T-helper 1 cell treated with Interleukin-12 subunit alpha and Interleukin-12 subunit beta and Interleukin-4 antibody, amounts not matched to agents 30 μg/mL and 1 μg/mL, for 36 hours (primary cell): ENCODE measurements around the gene CA5A.

Experiments used
- H3K27ac Mint-ChIP-seq: one replicate; pipeline ENCODE4 v1.8.0; 2021; ENCODE audit warnings: mild to moderate bottlenecking, mixed read lengths
- H3K27me3 Mint-ChIP-seq: one replicate; pipeline ENCODE4 v1.8.0; 2021; ENCODE audit warnings: low read depth, mixed read lengths
- H3K36me3 Mint-ChIP-seq: one replicate; pipeline ENCODE4 v1.8.0; 2021; ENCODE audit warnings: low read depth, mixed read lengths
- H3K4me1 Mint-ChIP-seq: one replicate; pipeline ENCODE4 v1.8.0; 2021; ENCODE audit warnings: low read depth, mixed read lengths
- H3K4me3 Mint-ChIP-seq: one replicate; pipeline ENCODE4 v1.8.0; 2021; ENCODE audit warnings: mild to moderate bottlenecking, moderate library complexity, mixed read lengths
- H3K9me3 Mint-ChIP-seq: one replicate; pipeline ENCODE4 v1.8.0; 2021; ENCODE audit warnings: mixed read lengths

Gene CA5A

GRCh38 chr16:87854907-87855683 lies 81.2 kb downstream of the CA5A start:
- H3K4me3 Mint-ChIP-seq, result peak overlapping the region; percentile 46
- H3K27me3 Mint-ChIP-seq, result no peaks in the 10 kb centered on the region
- H3K4me1 Mint-ChIP-seq, result peaks cover 54% of the 10 kb centered on the region
- H3K27ac Mint-ChIP-seq, result peak overlapping the region; percentile 90
- H3K36me3 Mint-ChIP-seq, result peaks cover 24% of the 10 kb centered on the region
- H3K9me3 Mint-ChIP-seq, result no peaks in the 10 kb centered on the region

GRCh38 chr16:87854053-87854906 lies 82.0 kb downstream of the CA5A start:
- Mint-ChIP-seq H3K27ac (peak overlapping the region; percentile 92), H3K4me3 (peak overlapping the region; percentile 69), H3K36me3 (peaks cover 27% of the 10 kb centered on the region), H3K27me3 (no peaks in the 10 kb centered on the region), H3K4me1 (peaks cover 50% of the 10 kb centered on the region), H3K9me3 (no peaks in the 10 kb centered on the region)

GRCh38 chr16:87853411-87854052 lies 82.8 kb downstream of the CA5A start:
- Mint-ChIP-seq H3K4me3 (peak overlapping the region; percentile 69), H3K4me1 (peaks cover 47% of the 10 kb centered on the region), H3K27me3 (no peaks in the 10 kb centered on the region), H3K27ac (peak overlapping the region; percentile 91), H3K36me3 (peaks cover 30% of the 10 kb centered on the region), H3K9me3 (no peaks in the 10 kb centered on the region)

GRCh38 chr16:87851601-87852000 lies 84.7 kb downstream of the CA5A start:
- peaks cover 28% of the 10 kb centered on the region for H3K36me3 Mint-ChIP-seq
- no peaks in the 10 kb centered on the region for H3K9me3 Mint-ChIP-seq
- peaks cover 33% of the 10 kb centered on the region for H3K4me1 Mint-ChIP-seq
- H3K4me3 Mint-ChIP-seq, result no peak overlapping the region
- no peaks in the 10 kb centered on the region for H3K27me3 Mint-ChIP-seq
- H3K27ac Mint-ChIP-seq, result no peak overlapping the region

- peaks cover 31% of the 10 kb centered on the region for H3K4me1 Mint-ChIP-seq
- no peak overlapping the region for H3K27ac Mint-ChIP-seq
- peaks cover 27% of the 10 kb centered on the region for H3K36me3 Mint-ChIP-seq
- no peaks in the 10 kb centered on the region for H3K9me3 Mint-ChIP-seq
- no peak overlapping the region for H3K4me3 Mint-ChIP-seq
- H3K27me3 Mint-ChIP-seq, result no peaks in the 10 kb centered on the region
These were observed 85.2 kb downstream of the CA5A start for GRCh38 chr16:87851141-87851587.

- Mint-ChIP-seq H3K27me3 (no peaks in the 10 kb centered on the region), H3K4me3 (no peak overlapping the region), H3K27ac (peak overlapping the region; percentile 52), H3K36me3 (peaks cover 25% of the 10 kb centered on the region), H3K4me1 (peaks cover 23% of the 10 kb centered on the region), H3K9me3 (no peaks in the 10 kb centered on the region)
These were observed 86.0 kb downstream of the CA5A start for GRCh38 chr16:87850009-87851006.

- Mint-ChIP-seq H3K4me3 (no peak overlapping the region), H3K27ac (no peak overlapping the region), H3K9me3 (no peaks in the 10 kb centered on the region), H3K36me3 (peaks cover 28% of the 10 kb centered on the region), H3K27me3 (no peaks in the 10 kb centered on the region), H3K4me1 (peaks cover 21% of the 10 kb centered on the region)
These were observed 86.8 kb downstream of the CA5A start for GRCh38 chr16:87849419-87850008.

- Mint-ChIP-seq H3K27ac (no peak overlapping the region), H3K9me3 (no peaks in the 10 kb centered on the region), H3K27me3 (no peaks in the 10 kb centered on the region), H3K36me3 (peaks cover 26% of the 10 kb centered on the region), H3K4me1 (peaks cover 18% of the 10 kb centered on the region), H3K4me3 (no peak overlapping the region)
These were observed 87.5 kb downstream of the CA5A start for GRCh38 chr16:87848676-87849345.

- H3K27me3 Mint-ChIP-seq, result no peaks in the 10 kb centered on the region
- H3K4me3 Mint-ChIP-seq, result no peak overlapping the region
- no peak overlapping the region for H3K27ac Mint-ChIP-seq
- no peaks in the 10 kb centered on the region for H3K9me3 Mint-ChIP-seq
- peaks cover 27% of the 10 kb centered on the region for H3K36me3 Mint-ChIP-seq
- peaks cover 15% of the 10 kb centered on the region for H3K4me1 Mint-ChIP-seq
These were observed 88.3 kb downstream of the CA5A start for GRCh38 chr16:87847785-87848675.

- Mint-ChIP-seq H3K27ac (no peak overlapping the region), H3K36me3 (peaks cover 27% of the 10 kb centered on the region), H3K4me3 (no peak overlapping the region), H3K4me1 (peaks cover 15% of the 10 kb centered on the region), H3K27me3 (no peaks in the 10 kb centered on the region), H3K9me3 (no peaks in the 10 kb centered on the region)
These were observed 88.9 kb downstream of the CA5A start for GRCh38 chr16:87847467-87847784.

GRCh38 chr16:87846705-87847466 lies 89.4 kb downstream of the CA5A start:
- H3K36me3 Mint-ChIP-seq, result peaks cover 27% of the 10 kb centered on the region
- H3K27me3 Mint-ChIP-seq, result no peaks in the 10 kb centered on the region
- H3K9me3 Mint-ChIP-seq, result no peaks in the 10 kb centered on the region
- no peak overlapping the region for H3K27ac Mint-ChIP-seq
- no peak overlapping the region for H3K4me3 Mint-ChIP-seq
- H3K4me1 Mint-ChIP-seq, result peaks cover 15% of the 10 kb centered on the region
